Stimulated activated CD8-positive, alpha-beta memory T cell treated with anti-CD3 and anti-CD28 coated beads, Interleukin-15, amount 100 ng/mL, for 4 hours (primary cell): ENCODE results near the gene TXNDC12.
"Not testable (repeated sequence)": the region's sequence is repeated elsewhere in the genome, so short reads cannot be mapped to it uniquely, and the experiment has no call there.

ENCODE experiments used
- DNase-seq, 2 donors: peaks; one replicate each; pipeline ENCODE4 v3.0.0-alpha.2; 2020; ENCODE audit warnings: low read depth in 2 of 2

Gene TXNDC12

GRCh38 chr1:52049337-52049736 lies 5.7 kb downstream of the TXNDC12 start:
- DNase-seq = not testable (repeated sequence)

GRCh38 chr1:52045666-52046195 lies 9.3 kb downstream of the TXNDC12 start:
- not testable (repeated sequence) for DNase-seq

- no peak for DNase-seq
Measured at GRCh38 chr1:52045236-52045635, 9.8 kb downstream of the TXNDC12 start.

GRCh38 chr1:52041551-52042185 lies 13.3 kb downstream of the TXNDC12 start:
- no peak for DNase-seq

- no peak for DNase-seq
Measured at GRCh38 chr1:52037909-52038308, 17.1 kb downstream of the TXNDC12 start.

- no peak for DNase-seq
Measured at GRCh38 chr1:52037402-52037814, 17.6 kb downstream of the TXNDC12 start.

GRCh38 chr1:52034050-52034384 lies 21.0 kb downstream of the TXNDC12 start:
- no peak for DNase-seq

- peak; percentile 70 to 74 for DNase-seq
Measured at GRCh38 chr1:52033190-52034049, 21.6 kb downstream of the TXNDC12 start, which contains the start of gene KTI12. Gene KTI12 (minus strand): TSS chr1:52033810. CDS start chr1:52033761, 49 bp downstream.

GRCh38 chr1:52032785-52033131 lies 22.2 kb downstream of the TXNDC12 start:
- DNase-seq = no peak

GRCh38 chr1:52032124-52032784 lies 22.7 kb downstream of the TXNDC12 start:
- no peak for DNase-seq

GRCh38 chr1:52028839-52029238 lies 26.2 kb downstream of the TXNDC12 start:
- DNase-seq = not testable (repeated sequence)

- DNase-seq = no peak
Measured at GRCh38 chr1:52028328-52028727, 26.7 kb downstream of the TXNDC12 start.

- no peak for DNase-seq
Measured at GRCh38 chr1:52026278-52026677, 28.7 kb downstream of the TXNDC12 start.

GRCh38 chr1:52022133-52022532 lies 32.9 kb downstream of the TXNDC12 start:
- no peak for DNase-seq

GRCh38 chr1:52008071-52008809 lies 46.8 kb downstream of the TXNDC12 start:
- no peak for DNase-seq

- DNase-seq = no peak
Measured at GRCh38 chr1:52007215-52008002, 47.6 kb downstream of the TXNDC12 start.

- DNase-seq = not testable (repeated sequence)
Measured at GRCh38 chr1:52006081-52006553, 48.9 kb downstream of the TXNDC12 start.

GRCh38 chr1:52005548-52005947 lies 49.4 kb downstream of the TXNDC12 start:
- DNase-seq = not testable (repeated sequence)

- DNase-seq = no peak
Measured at GRCh38 chr1:52003877-52004276, 51.1 kb downstream of the TXNDC12 start.

- DNase-seq = peak in 1 of 2 donors; percentile 15
Measured at GRCh38 chr1:52002038-52002917, 52.7 kb downstream of the TXNDC12 start.
